Liver (tissue), 9 donors: ENCODE results near the gene SCP2D1. TPM values are rescaled to one million over a fixed set of nuclear protein-coding genes. Genes with fewer than 3 reads are reported as not detected.

ENCODE experiments used
- DNase-seq: peaks from one replicate; pipeline ENCODE4 v3.0.0-alpha.2; 2017; ENCODE audit warnings: low spot score
- H3K27ac ChIP-seq, 2 donors: one replicate each; pipeline ENCODE4 v1.7.0; 2013; ENCODE audit warnings: inconsistent platforms in 2 of 2, low read length in 2 of 2, control low read depth in 1 of 2, low read depth in 1 of 2, mild to moderate bottlenecking in 1 of 2
- H3K27me3 ChIP-seq, 4 donors: one replicate each; pipeline versions ENCODE4 v1.6.1 to v1.7.0; 2013; ENCODE audit warnings: low read length in 3 of 4, inconsistent platforms in 1 of 4, mild to moderate bottlenecking in 1 of 4, moderate library complexity in 1 of 4; ENCODE audit not compliant: control insufficient read depth in 4 of 4, insufficient read depth in 4 of 4
- H3K36me3 ChIP-seq, 4 donors: one replicate each; pipeline versions ENCODE4 v1.6.1 to v1.7.0; 2013; ENCODE audit warnings: low read length in 3 of 4, mild to moderate bottlenecking in 3 of 4, low read depth in 1 of 4, moderate library complexity in 1 of 4; ENCODE audit not compliant: control insufficient read depth in 4 of 4, insufficient read depth in 3 of 4
- H3K4me1 ChIP-seq, 4 donors: one replicate each; pipeline versions ENCODE4 v1.6.1 to v1.7.0; 2013; ENCODE audit warnings: low read length in 3 of 4, mild to moderate bottlenecking in 3 of 4, moderate library complexity in 1 of 4; ENCODE audit not compliant: control insufficient read depth in 4 of 4, insufficient read depth in 4 of 4
- H3K4me3 ChIP-seq, 3 donors: one replicate each; pipeline versions ENCODE4 v1.6.1 to v1.7.0; 2013; ENCODE audit warnings: low read length in 3 of 3, control low read depth in 1 of 3, low read depth in 1 of 3, mild to moderate bottlenecking in 1 of 3
- H3K9ac ChIP-seq, 2 donors: one replicate each; pipeline ENCODE4 v1.7.0; 2013; ENCODE audit warnings: low read length in 2 of 2, mild to moderate bottlenecking in 2 of 2, moderate library complexity in 2 of 2, control low read depth in 1 of 2, low read depth in 1 of 2
- H3K9me3 ChIP-seq, 4 donors: one replicate each; pipeline versions ENCODE4 v1.6.1 to v1.7.0; 2013; ENCODE audit warnings: low read length in 3 of 4; ENCODE audit not compliant: control insufficient read depth in 4 of 4
- ATF3 ChIP-seq: IDR thresholded peaks from 2 replicates; pipeline ENCODE4 v1.6.1; 2016; ENCODE audit warnings: antibody characterized with exemption
- CTCF ChIP-seq: fragments of 150-350 bp; IDR thresholded peaks from 2 replicates; pipeline ENCODE4 v1.5.1; 2017; ENCODE audit warnings: improper control_type of control experiment, low read depth, low read length; ENCODE audit not compliant: missing input control
- EGR1 ChIP-seq, 2 donors: IDR thresholded peaks; 2 replicates each; pipeline ENCODE4 v1.6.1; 2016 to 2018; ENCODE audit warnings: antibody characterized with exemption in 2 of 2, low read depth in 2 of 2
- FOXA1 ChIP-seq: IDR thresholded peaks from 2 replicates; pipeline ENCODE4 v1.6.1; 2016; ENCODE audit warnings: antibody characterized with exemption
- FOXA2 ChIP-seq: IDR thresholded peaks from 2 replicates; pipeline ENCODE4 v1.6.1; 2016; ENCODE audit warnings: antibody characterized with exemption
- GABPA ChIP-seq, 2 donors: IDR thresholded peaks in 1 of 2; conservative IDR thresholded peaks in 1 of 2; 2 replicates each; pipeline ENCODE4 v1.6.1; 2016; ENCODE audit warnings: antibody characterized with exemption in 2 of 2, mild to moderate bottlenecking in 1 of 2, moderate library complexity in 1 of 2
- HNF4A ChIP-seq, 2 donors: conservative IDR thresholded peaks; 2 replicates each; pipeline ENCODE4 v1.6.1; 2016; ENCODE audit warnings: antibody characterized with exemption in 2 of 2, mild to moderate bottlenecking in 2 of 2
- HNF4G ChIP-seq: IDR thresholded peaks from 2 replicates; pipeline ENCODE4 v1.6.1; 2016; ENCODE audit warnings: antibody characterized with exemption
- JUND ChIP-seq, 2 donors: IDR thresholded peaks; 2 replicates each; pipeline ENCODE4 v1.6.1; 2016; ENCODE audit warnings: antibody characterized with exemption in 2 of 2
- NR2F2 ChIP-seq: IDR thresholded peaks from 2 replicates; pipeline ENCODE4 v1.6.1; 2016; ENCODE audit warnings: antibody characterized with exemption
- RAD21 ChIP-seq, 2 donors: IDR thresholded peaks; 2 replicates each; pipeline ENCODE4 v1.6.1; 2016; ENCODE audit warnings: antibody characterized with exemption in 2 of 2, mild to moderate bottlenecking in 2 of 2
- RXRA ChIP-seq, 2 donors: IDR thresholded peaks; 2 replicates each; pipeline ENCODE4 v1.6.1; 2017 to 2018; ENCODE audit warnings: antibody characterized with exemption in 2 of 2, mild to moderate bottlenecking in 1 of 2
- SP1 ChIP-seq: IDR thresholded peaks from 2 replicates; pipeline ENCODE4 v1.6.1; 2018; ENCODE audit warnings: antibody characterized with exemption, mild to moderate bottlenecking
- TAF1 ChIP-seq: conservative IDR thresholded peaks from 2 replicates; pipeline ENCODE4 v1.6.1; 2016; ENCODE audit warnings: antibody characterized with exemption, mild to moderate bottlenecking
- YY1 ChIP-seq: IDR thresholded peaks from 2 replicates; pipeline ENCODE4 v1.6.1; 2016; ENCODE audit warnings: antibody characterized with exemption, mild to moderate bottlenecking
- WGBS: extraction: QIAGEN DNeasy Blood & Tissue Kit; methylation state at CpG from one replicate; pipeline ENCODE4 v1.1.7; 2013; 5-methylcytosine and 5-hydroxymethylcytosine counted together
- polyA plus RNA-seq, 2 donors: library from polyadenylated mRNA; stranded (reverse) in 1 of 2; unstranded in 1 of 2; fragments of 200-250 nt in 1 of 2; fragments of >200 nt in 1 of 2; fragmentation: Nextera tagmentation in 1 of 2; extraction: Ambion mirVana in 1 of 2; gene quantifications; one replicate each; pipeline versions ENCODE4 v1.2.1 to v1.2.3, GENCODE V29; 2013 to 2015
- total RNA-seq, 2 donors: library from RNA; depleted of rRNA; stranded (reverse); fragments of >200 nt; gene quantifications; one replicate each; pipeline ENCODE4 v1.2.3, GENCODE V29; 2014
- TF ChIP-seq, protein P1 (sequence below): IDR thresholded peaks from 2 replicates; pipeline ENCODE4 v1.6.1; 2016; ENCODE audit warnings: antibody characterized with exemption
- TF ChIP-seq, protein P2 (sequence below): IDR thresholded peaks from 2 replicates; pipeline ENCODE4 v1.6.1; 2016; ENCODE audit warnings: antibody characterized with exemption, mild to moderate bottlenecking
- TF ChIP-seq, protein P3 (sequence below): IDR thresholded peaks from 2 replicates; pipeline ENCODE4 v1.6.1; 2016; ENCODE audit warnings: antibody characterized with exemption
- donor health status: healthy.
- donor health status: healthy.
- donor health status: healthy.
- donor health status: healthy.
- donor health status: healthy.

The SCP2D1 gene
- not detected for total RNA-seq
- not detected for polyA plus RNA-seq

GRCh38 chr20:18813483-18813882 is at the start of gene SCP2D1:
TSS of gene SCP2D1 (plus strand) at chr20:18813783. CDS start at chr20:18813816, 33 bp downstream.
- Histone ChIP-seq H3K9me3 (no peaks in the 10 kb centered on the region), H3K4me3 (no peak within 1 kb of the TSS), H3K4me1 (no peaks in the 10 kb centered on the region), H3K27ac (no peak within 1 kb of the TSS), H3K27me3 (no peaks in the 10 kb centered on the region), H3K9ac (no peak within 1 kb of the TSS), H3K36me3 (no peaks in the 10 kb centered on the region)
- no peak for TF ChIP-seq HNF4A (conservative IDR thresholded peaks at IDR 0.05)
- TF ChIP-seq YY1: no peak
- no peak for TF ChIP-seq FOXA1
- no peak for TF ChIP-seq GABPA (IDR thresholded peaks at IDR 0.05 in 1 of 2, conservative IDR thresholded peaks at IDR 0.05 in 1 of 2)
- TF ChIP-seq NR2F2: no peak
- TF ChIP-seq HNF4G: no peak
- no peak for TF ChIP-seq TAF1
- no peak for TF ChIP-seq FOXA2
- no peak for TF ChIP-seq SP1
- no peak for DNase-seq
- WGBS: 32% methylated on average over 3 of the region's 3 CpGs

- Histone ChIP-seq H3K9ac (no peak overlapping the region), H3K36me3 (peaks cover 0 to 3% (median 0%) of the 10 kb centered on the region in 4 donors), H3K27me3 (no peaks in the 10 kb centered on the region), H3K4me3 (no peak overlapping the region), H3K4me1 (no peaks in the 10 kb centered on the region), H3K9me3 (no peaks in the 10 kb centered on the region), H3K27ac (no peak overlapping the region)
- TF ChIP-seq, protein P1, sequence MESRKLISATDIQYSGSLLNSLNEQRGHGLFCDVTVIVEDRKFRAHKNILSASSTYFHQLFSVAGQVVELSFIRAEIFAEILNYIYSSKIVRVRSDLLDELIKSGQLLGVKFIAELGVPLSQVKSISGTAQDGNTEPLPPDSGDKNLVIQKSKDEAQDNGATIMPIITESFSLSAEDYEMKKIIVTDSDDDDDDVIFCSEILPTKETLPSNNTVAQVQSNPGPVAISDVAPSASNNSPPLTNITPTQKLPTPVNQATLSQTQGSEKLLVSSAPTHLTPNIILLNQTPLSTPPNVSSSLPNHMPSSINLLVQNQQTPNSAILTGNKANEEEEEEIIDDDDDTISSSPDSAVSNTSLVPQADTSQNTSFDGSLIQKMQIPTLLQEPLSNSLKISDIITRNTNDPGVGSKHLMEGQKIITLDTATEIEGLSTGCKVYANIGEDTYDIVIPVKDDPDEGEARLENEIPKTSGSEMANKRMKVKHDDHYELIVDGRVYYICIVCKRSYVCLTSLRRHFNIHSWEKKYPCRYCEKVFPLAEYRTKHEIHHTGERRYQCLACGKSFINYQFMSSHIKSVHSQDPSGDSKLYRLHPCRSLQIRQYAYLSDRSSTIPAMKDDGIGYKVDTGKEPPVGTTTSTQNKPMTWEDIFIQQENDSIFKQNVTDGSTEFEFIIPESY: no peak
- TF ChIP-seq SP1: no peak
- no peak for TF ChIP-seq FOXA1
- no peak for TF ChIP-seq TAF1
- TF ChIP-seq, protein P2, sequence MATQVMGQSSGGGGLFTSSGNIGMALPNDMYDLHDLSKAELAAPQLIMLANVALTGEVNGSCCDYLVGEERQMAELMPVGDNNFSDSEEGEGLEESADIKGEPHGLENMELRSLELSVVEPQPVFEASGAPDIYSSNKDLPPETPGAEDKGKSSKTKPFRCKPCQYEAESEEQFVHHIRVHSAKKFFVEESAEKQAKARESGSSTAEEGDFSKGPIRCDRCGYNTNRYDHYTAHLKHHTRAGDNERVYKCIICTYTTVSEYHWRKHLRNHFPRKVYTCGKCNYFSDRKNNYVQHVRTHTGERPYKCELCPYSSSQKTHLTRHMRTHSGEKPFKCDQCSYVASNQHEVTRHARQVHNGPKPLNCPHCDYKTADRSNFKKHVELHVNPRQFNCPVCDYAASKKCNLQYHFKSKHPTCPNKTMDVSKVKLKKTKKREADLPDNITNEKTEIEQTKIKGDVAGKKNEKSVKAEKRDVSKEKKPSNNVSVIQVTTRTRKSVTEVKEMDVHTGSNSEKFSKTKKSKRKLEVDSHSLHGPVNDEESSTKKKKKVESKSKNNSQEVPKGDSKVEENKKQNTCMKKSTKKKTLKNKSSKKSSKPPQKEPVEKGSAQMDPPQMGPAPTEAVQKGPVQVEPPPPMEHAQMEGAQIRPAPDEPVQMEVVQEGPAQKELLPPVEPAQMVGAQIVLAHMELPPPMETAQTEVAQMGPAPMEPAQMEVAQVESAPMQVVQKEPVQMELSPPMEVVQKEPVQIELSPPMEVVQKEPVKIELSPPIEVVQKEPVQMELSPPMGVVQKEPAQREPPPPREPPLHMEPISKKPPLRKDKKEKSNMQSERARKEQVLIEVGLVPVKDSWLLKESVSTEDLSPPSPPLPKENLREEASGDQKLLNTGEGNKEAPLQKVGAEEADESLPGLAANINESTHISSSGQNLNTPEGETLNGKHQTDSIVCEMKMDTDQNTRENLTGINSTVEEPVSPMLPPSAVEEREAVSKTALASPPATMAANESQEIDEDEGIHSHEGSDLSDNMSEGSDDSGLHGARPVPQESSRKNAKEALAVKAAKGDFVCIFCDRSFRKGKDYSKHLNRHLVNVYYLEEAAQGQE: no peak
- no peak for TF ChIP-seq RAD21 (IDR thresholded peaks at IDR 0.05)
- no peak for TF ChIP-seq NR2F2
- TF ChIP-seq, protein P3, sequence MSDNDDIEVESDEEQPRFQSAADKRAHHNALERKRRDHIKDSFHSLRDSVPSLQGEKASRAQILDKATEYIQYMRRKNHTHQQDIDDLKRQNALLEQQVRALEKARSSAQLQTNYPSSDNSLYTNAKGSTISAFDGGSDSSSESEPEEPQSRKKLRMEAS: no peak
- TF ChIP-seq EGR1 (IDR thresholded peaks at IDR 0.05; ENCODE audit: low read depth in 2 of 2): no peak
- TF ChIP-seq ATF3: no peak
- TF ChIP-seq RXRA (IDR thresholded peaks at IDR 0.05): no peak
- TF ChIP-seq CTCF: no peak
- TF ChIP-seq HNF4G: no peak
- no peak for TF ChIP-seq GABPA (IDR thresholded peaks at IDR 0.05 in 1 of 2, conservative IDR thresholded peaks at IDR 0.05 in 1 of 2)
- TF ChIP-seq JUND (IDR thresholded peaks at IDR 0.05): no peak
- TF ChIP-seq YY1: no peak
- no peak for TF ChIP-seq HNF4A (conservative IDR thresholded peaks at IDR 0.05)
- WGBS: 62% methylated on average over 5 of the region's 5 CpGs
- DNase-seq: no peak
Measured at GRCh38 chr20:18767676-18768075, 45.9 kb upstream of the SCP2D1 start.
